NT2/D1 (cell line): ENCODE measurements around the gene ZBTB20.

Source experiments
- DNase-seq: peaks from one replicate; pipeline ENCODE4 v3.0.0-alpha.2; 2011; ENCODE audit warnings: low read depth, low spot score
- H3K27me3 ChIP-seq: 2 replicates; pipeline ENCODE4 v1.6.0; 2011; ENCODE audit warnings: mild to moderate bottlenecking; ENCODE audit not compliant: insufficient read length, insufficient read depth
- H3K36me3 ChIP-seq: 2 replicates; pipeline ENCODE4 v1.6.1; 2011; ENCODE audit warnings: mild to moderate bottlenecking, low read length, mixed read lengths; ENCODE audit not compliant: insufficient read depth, insufficient read length
- H3K4me1 ChIP-seq: 2 replicates; pipeline ENCODE4 v1.5.1; 2011; ENCODE audit not compliant: insufficient read depth, insufficient read length
- H3K4me3 ChIP-seq: 2 replicates; pipeline ENCODE4 v1.5.1; 2011; ENCODE audit warnings: low read depth; ENCODE audit not compliant: insufficient read length
- H3K9ac ChIP-seq: 2 replicates; pipeline ENCODE4 v1.6.0; 2011; ENCODE audit warnings: low read depth; ENCODE audit not compliant: insufficient read length
- H3K9me3 ChIP-seq: 2 replicates; pipeline ENCODE4 v1.5.1; 2011; ENCODE audit warnings: mild to moderate bottlenecking, low read length; ENCODE audit not compliant: insufficient read depth
- SUZ12 ChIP-seq: IDR thresholded peaks from 2 replicates; pipeline ENCODE4 v1.6.1; 2011; ENCODE audit not compliant: insufficient read length, insufficient read depth; ENCODE audit errors: extremely low read depth
- YY1 ChIP-seq: IDR thresholded peaks from 2 replicates; pipeline ENCODE4 v1.6.1; 2011; ENCODE audit not compliant: insufficient read length, insufficient read depth
- ZNF274 ChIP-seq: IDR thresholded peaks from 2 replicates; pipeline ENCODE4 v1.6.1; 2011; ENCODE audit warnings: mild to moderate bottlenecking, low read depth, low read length

Gene ZBTB20

GRCh38 chr3:114571363-114571762 lies 575.7 kb downstream of the ZBTB20 start:
- no peak for DNase-seq
- Histone ChIP-seq H3K9ac (no peak overlapping the region), H3K4me1 (no peaks in the 10 kb centered on the region), H3K4me3 (no peak overlapping the region), H3K9me3 (no peaks in the 10 kb centered on the region), H3K36me3 (no peaks in the 10 kb centered on the region), H3K27me3 (no peaks in the 10 kb centered on the region)
- no peak for TF ChIP-seq SUZ12
- no peak for TF ChIP-seq ZNF274
- no peak for TF ChIP-seq YY1

GRCh38 chr3:114569186-114569585 lies 577.9 kb downstream of the ZBTB20 start:
- TF ChIP-seq YY1: no peak
- TF ChIP-seq ZNF274: no peak
- no peak for TF ChIP-seq SUZ12
- no peaks in the 10 kb centered on the region for H3K4me1 ChIP-seq
- no peaks in the 10 kb centered on the region for H3K27me3 ChIP-seq
- H3K9me3 ChIP-seq: no peaks in the 10 kb centered on the region
- no peaks in the 10 kb centered on the region for H3K36me3 ChIP-seq
- H3K9ac ChIP-seq: no peak overlapping the region
- DNase-seq: no peak
- H3K4me3 ChIP-seq: no peak overlapping the region

- H3K4me3 ChIP-seq: no peak overlapping the region
- no peaks in the 10 kb centered on the region for H3K27me3 ChIP-seq
- H3K36me3 ChIP-seq: no peaks in the 10 kb centered on the region
- DNase-seq: no peak
- H3K4me1 ChIP-seq: no peaks in the 10 kb centered on the region
- no peaks in the 10 kb centered on the region for H3K9me3 ChIP-seq
- TF ChIP-seq YY1 (no peak), SUZ12 (no peak), ZNF274 (no peak)
- no peak overlapping the region for H3K9ac ChIP-seq
Measured at GRCh38 chr3:114567771-114568170, 579.3 kb downstream of the ZBTB20 start.

GRCh38 chr3:114566767-114567166 lies 580.3 kb downstream of the ZBTB20 start:
- Histone ChIP-seq H3K4me3 (no peak overlapping the region), H3K9ac (no peak overlapping the region), H3K36me3 (no peaks in the 10 kb centered on the region), H3K9me3 (no peaks in the 10 kb centered on the region), H3K27me3 (no peaks in the 10 kb centered on the region), H3K4me1 (no peaks in the 10 kb centered on the region)
- DNase-seq: no peak
- TF ChIP-seq ZNF274 (no peak), YY1 (no peak), SUZ12 (no peak)

GRCh38 chr3:114566162-114566755 lies 580.8 kb downstream of the ZBTB20 start:
- Histone ChIP-seq H3K36me3 (no peaks in the 10 kb centered on the region), H3K4me3 (no peak overlapping the region), H3K27me3 (no peaks in the 10 kb centered on the region), H3K4me1 (no peaks in the 10 kb centered on the region), H3K9ac (no peak overlapping the region), H3K9me3 (no peaks in the 10 kb centered on the region)
- DNase-seq: no peak
- TF ChIP-seq SUZ12 (no peak), ZNF274 (no peak), YY1 (no peak)

GRCh38 chr3:114565216-114565615 lies 581.9 kb downstream of the ZBTB20 start:
- no peak for DNase-seq
- H3K4me3 ChIP-seq: no peak overlapping the region
- TF ChIP-seq YY1: no peak
- TF ChIP-seq SUZ12: no peak
- no peak for TF ChIP-seq ZNF274
- H3K27me3 ChIP-seq: no peaks in the 10 kb centered on the region
- H3K36me3 ChIP-seq: no peaks in the 10 kb centered on the region
- H3K9me3 ChIP-seq: no peaks in the 10 kb centered on the region
- no peak overlapping the region for H3K9ac ChIP-seq
- no peaks in the 10 kb centered on the region for H3K4me1 ChIP-seq

GRCh38 chr3:114563720-114564119 lies 583.4 kb downstream of the ZBTB20 start:
- Histone ChIP-seq H3K4me3 (no peak overlapping the region), H3K4me1 (no peaks in the 10 kb centered on the region), H3K36me3 (no peaks in the 10 kb centered on the region), H3K27me3 (no peaks in the 10 kb centered on the region), H3K9ac (no peak overlapping the region), H3K9me3 (no peaks in the 10 kb centered on the region)
- DNase-seq: no peak
- no peak for TF ChIP-seq ZNF274

- H3K36me3 ChIP-seq: no peaks in the 10 kb centered on the region
- H3K9me3 ChIP-seq: no peaks in the 10 kb centered on the region
- H3K27me3 ChIP-seq: no peaks in the 10 kb centered on the region
- no peaks in the 10 kb centered on the region for H3K4me1 ChIP-seq
- no peak overlapping the region for H3K9ac ChIP-seq
- no peak for DNase-seq
- H3K4me3 ChIP-seq: no peak overlapping the region
- no peak for TF ChIP-seq ZNF274
- TF ChIP-seq SUZ12: no peak
- TF ChIP-seq YY1: no peak
Measured at GRCh38 chr3:114562557-114562956, 584.5 kb downstream of the ZBTB20 start.
